ENCODE data around the gene LIM2.

GRCh38 chr19:51433043-51433442 is 45.3 kb upstream of the LIM2 start:
- no peak for TF ChIP-seq BHLHE40 (IDR thresholded peaks at IDR 0.05; ENCODE audit: low read depth, low read length)
- TF ChIP-seq CHD2 (IDR thresholded peaks at IDR 0.05; ENCODE audit: low read length, partially characterized antibody), result no peak
- TF ChIP-seq CTCF (IDR thresholded peaks at IDR 0.05), result no peak
- TF ChIP-seq CBX2 (IDR thresholded peaks at IDR 0.05; ENCODE audit: borderline replicate concordance, low read depth), result no peak

Data from A549 (cell line).